GM12865 (cell line): ENCODE measurements around the gene TMPRSS11B.

Experiments
- DNase-seq: peaks from one replicate; pipeline ENCODE4 v3.0.0; 2010; ENCODE audit warnings: low read depth
- H3K4me3 ChIP-seq: 2 replicates; pipeline ENCODE4 v1.5.1; 2011; ENCODE audit warnings: mild to moderate bottlenecking, low read depth, low read length, control low read depth
- CTCF ChIP-seq: IDR thresholded peaks from 2 replicates; pipeline ENCODE4 v1.5.1; 2011; ENCODE audit warnings: low read length, control low read depth, low read depth, inconsistent platforms; ENCODE audit not compliant: insufficient read depth; ENCODE audit errors: missing control alignments

TMPRSS11B gene

GRCh38 chr4:68182382-68182820, 63.1 kb downstream of the TMPRSS11B start:
- no peak for TF ChIP-seq CTCF
- DNase-seq: no peak
- no peak overlapping the region for H3K4me3 ChIP-seq

GRCh38 chr4:68180849-68181526, 64.5 kb downstream of the TMPRSS11B start:
- DNase-seq: no peak
- H3K4me3 ChIP-seq: no peak overlapping the region
- no peak for TF ChIP-seq CTCF

GRCh38 chr4:68176904-68177303, 68.6 kb downstream of the TMPRSS11B start:
- H3K4me3 ChIP-seq: no peak overlapping the region
- TF ChIP-seq CTCF: no peak
- no peak for DNase-seq
